Upper lobe of left lung (tissue), 6 donors: Measurements from ENCODE around the gene NAA16. TPM values are rescaled to one million over a fixed set of nuclear protein-coding genes. Genes with fewer than 3 reads are reported as not detected.

Source experiments
- ATAC-seq, 2 donors: fragments of 200-7000 bp; cut with Tn5 transposase; one replicate each; pipeline ENCODE4 v1.9.1; 2022; ENCODE audit warnings: mild to moderate bottlenecking in 2 of 2, moderate library complexity in 2 of 2; ENCODE audit not compliant: low FRiP score in 2 of 2
- DNase-seq, 2 donors: peaks; one replicate each; pipeline ENCODE4 v3.0.0-alpha.2; 2019 to 2020
- H3K27ac ChIP-seq, 4 donors: fragments of 200-600 bp; sonication (generic); one replicate each; pipeline ENCODE4 v1.5.1; 2016 to 2019
- H3K27me3 ChIP-seq, 4 donors: fragments of 200-600 bp; sonication (generic); one replicate each; pipeline ENCODE4 v1.5.1; 2017 to 2019
- H3K36me3 ChIP-seq, 4 donors: fragments of 200-600 bp; sonication (generic); one replicate each; pipeline ENCODE4 v1.5.1; 2016 to 2019
- H3K4me1 ChIP-seq, 4 donors: fragments of 200-600 bp; sonication (generic); one replicate each; pipeline ENCODE4 v1.5.1; 2018 to 2019
- H3K4me3 ChIP-seq, 4 donors: fragments of 200-600 bp; sonication (generic); one replicate each; pipeline ENCODE4 v1.5.1; 2017 to 2019; ENCODE audit warnings: mild to moderate bottlenecking in 2 of 4, moderate library complexity in 1 of 4
- H3K9me3 ChIP-seq, 4 donors: fragments of 200-600 bp; sonication (generic); one replicate each; pipeline ENCODE4 v1.5.1; 2018 to 2019
- EP300 ChIP-seq, 4 donors: sonication (generic); formaldehyde crosslinking; IDR thresholded peaks; one replicate each; pipeline ENCODE4 v1.5.1; 2017; ENCODE audit warnings: antibody characterized with exemption in 4 of 4, control low read depth in 2 of 4
- POLR2A ChIP-seq, 4 donors: fragments of 450-650 bp; IDR thresholded peaks; one replicate each; pipeline ENCODE4 v1.5.1; 2016 to 2017; ENCODE audit warnings: antibody characterized with exemption in 4 of 4, mild to moderate bottlenecking in 2 of 4
- POLR2AphosphoS5 ChIP-seq, 2 donors: sonication (generic); formaldehyde crosslinking; IDR thresholded peaks; one replicate each; pipeline ENCODE4 v1.5.1; 2017; ENCODE audit warnings: antibody characterized with exemption in 2 of 2
- WGBS, 2 donors: methylation state at CpG; one replicate each; pipeline ENCODE4 v1.1.5; 2017 to 2018; 5-methylcytosine and 5-hydroxymethylcytosine counted together
- total RNA-seq, 6 donors: library from RNA; depleted of rRNA in 4 of 6; stranded (reverse); fragments of >200 nt in 4 of 6; gene quantifications; one replicate each; pipeline versions ENCODE4 v1.1.0 to v1.2.1, GENCODE V29; 2016 to 2021
- TF ChIP-seq, protein P1 (sequence below), 6 experiments: fragments of 450-650 bp in 4 of 6; fragments of 200-600 bp in 2 of 6; sonication (generic) in 2 of 6; IDR thresholded peaks; one replicate each; pipeline ENCODE4 v1.5.1; 2016 to 2019; ENCODE audit warnings: antibody characterized with exemption in 6 of 6
- donor health status: DM: no; HTN: no; CAD: no; lungs with moderate emphysema.
- donor health status: DM: no; HTN: yes; CAD: no; lungs with severe emphysema.

Gene NAA16
- total RNA-seq, 6 donors from 2014 or later, result 14.3 to 35.6 (median 18.7) TPM

DNA sequence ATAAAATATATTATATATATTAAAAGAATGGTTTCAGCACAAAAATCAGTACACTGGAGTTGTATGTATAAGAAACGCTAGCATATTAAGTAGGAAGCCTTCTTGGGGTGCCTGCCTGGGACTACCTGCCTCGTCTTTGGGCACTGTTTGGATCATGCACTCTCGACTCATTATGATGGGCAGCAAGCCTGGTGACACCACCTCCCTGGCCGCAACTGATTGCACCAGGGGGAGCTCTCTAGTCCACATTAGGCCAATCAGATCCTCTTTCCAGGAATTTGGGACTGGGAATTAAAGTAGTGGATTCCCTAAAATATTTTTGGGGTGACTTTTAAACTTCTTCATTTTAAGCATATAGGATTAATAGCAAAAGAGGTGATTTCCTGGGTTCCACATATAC, 90.3 kb downstream of the NAA16 start:
- no peak overlapping the region for H3K4me3 ChIP-seq
- H3K27me3 ChIP-seq, result no peaks in the 10 kb centered on the region
- ATAC-seq (no peak), DNase-seq (no peak)
- 92 to 94% methylated on average over 4 of the region's 4 CpGs for WGBS, 2 donors
- H3K27ac ChIP-seq, result no peak overlapping the region
- no peaks in the 10 kb centered on the region for H3K4me1 ChIP-seq
- H3K9me3 ChIP-seq, result no peaks in the 10 kb centered on the region
- no peaks in the 10 kb centered on the region for H3K36me3 ChIP-seq
- TF ChIP-seq EP300 (IDR thresholded peaks at IDR 0.05) (no peak), POLR2AphosphoS5 (IDR thresholded peaks at IDR 0.05) (no peak), POLR2A (IDR thresholded peaks at IDR 0.05) (no peak)

GRCh38 chr13:41402691-41403511, 91.8 kb downstream of the NAA16 start:
- no peak overlapping the region for H3K4me3 ChIP-seq
- H3K9me3 ChIP-seq, result no peaks in the 10 kb centered on the region
- H3K27me3 ChIP-seq, result no peaks in the 10 kb centered on the region
- H3K36me3 ChIP-seq, result no peaks in the 10 kb centered on the region
- H3K4me1 ChIP-seq, result no peaks in the 10 kb centered on the region
- TF ChIP-seq, protein P1, sequence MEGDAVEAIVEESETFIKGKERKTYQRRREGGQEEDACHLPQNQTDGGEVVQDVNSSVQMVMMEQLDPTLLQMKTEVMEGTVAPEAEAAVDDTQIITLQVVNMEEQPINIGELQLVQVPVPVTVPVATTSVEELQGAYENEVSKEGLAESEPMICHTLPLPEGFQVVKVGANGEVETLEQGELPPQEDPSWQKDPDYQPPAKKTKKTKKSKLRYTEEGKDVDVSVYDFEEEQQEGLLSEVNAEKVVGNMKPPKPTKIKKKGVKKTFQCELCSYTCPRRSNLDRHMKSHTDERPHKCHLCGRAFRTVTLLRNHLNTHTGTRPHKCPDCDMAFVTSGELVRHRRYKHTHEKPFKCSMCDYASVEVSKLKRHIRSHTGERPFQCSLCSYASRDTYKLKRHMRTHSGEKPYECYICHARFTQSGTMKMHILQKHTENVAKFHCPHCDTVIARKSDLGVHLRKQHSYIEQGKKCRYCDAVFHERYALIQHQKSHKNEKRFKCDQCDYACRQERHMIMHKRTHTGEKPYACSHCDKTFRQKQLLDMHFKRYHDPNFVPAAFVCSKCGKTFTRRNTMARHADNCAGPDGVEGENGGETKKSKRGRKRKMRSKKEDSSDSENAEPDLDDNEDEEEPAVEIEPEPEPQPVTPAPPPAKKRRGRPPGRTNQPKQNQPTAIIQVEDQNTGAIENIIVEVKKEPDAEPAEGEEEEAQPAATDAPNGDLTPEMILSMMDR (IDR thresholded peaks at IDR 0.05), result no peak
- TF ChIP-seq POLR2A (IDR thresholded peaks at IDR 0.05) (no peak), POLR2AphosphoS5 (IDR thresholded peaks at IDR 0.05) (no peak), EP300 (IDR thresholded peaks at IDR 0.05) (no peak)
- DNase-seq, result peak in 1 of 2 donors; percentile 44
- H3K27ac ChIP-seq, result no peak overlapping the region
- WGBS, 2 donors, result 88 to 90% methylated on average over 13 to 14 of the region's 14 CpGs
- peak; percentile 38 to 65 for ATAC-seq

DNA sequence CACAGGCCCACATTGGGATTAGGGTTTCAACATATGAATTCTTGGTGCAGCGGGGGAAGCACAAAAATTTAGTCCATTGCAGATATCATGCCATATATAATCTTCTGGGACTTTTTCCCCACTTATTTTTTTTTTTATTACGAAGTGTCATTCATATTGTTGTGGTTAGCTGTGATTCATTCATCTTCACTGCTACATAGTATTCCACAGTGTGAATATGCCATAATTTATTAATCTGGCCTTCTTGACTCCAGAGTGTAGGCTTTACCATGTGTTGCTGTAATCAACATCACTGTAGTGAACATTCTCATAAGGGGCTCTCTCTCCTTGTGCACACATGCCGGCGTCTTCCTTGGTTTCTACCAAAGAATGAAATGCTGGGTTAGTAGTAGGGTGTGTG, 92.9 kb downstream of the NAA16 start:
- Histone ChIP-seq H3K4me1 (no peaks in the 10 kb centered on the region), H3K36me3 (no peaks in the 10 kb centered on the region), H3K9me3 (no peaks in the 10 kb centered on the region), H3K27ac (no peak overlapping the region), H3K4me3 (no peak overlapping the region), H3K27me3 (no peaks in the 10 kb centered on the region)
- no peak for TF ChIP-seq EP300 (IDR thresholded peaks at IDR 0.05)
- TF ChIP-seq POLR2AphosphoS5 (IDR thresholded peaks at IDR 0.05), result no peak
- no peak for TF ChIP-seq POLR2A (IDR thresholded peaks at IDR 0.05)
- TF ChIP-seq, protein P1 (IDR thresholded peaks at IDR 0.05), result no peak
- DNase-seq (no peak), ATAC-seq (no peak)
- whole genome bisulfite sequencing, 2 donors, result 93 to 95% methylated on average over 4 of the region's 4 CpGs

- DNase-seq, result no peak
These were observed 94.3 kb downstream of the NAA16 start for GRCh38 chr13:41405367-41405766.

GRCh38 chr13:41407380-41407779, 96.3 kb downstream of the NAA16 start:
- TF ChIP-seq, protein P1 (IDR thresholded peaks at IDR 0.05), result no peak
- TF ChIP-seq POLR2AphosphoS5 (IDR thresholded peaks at IDR 0.05) (no peak), EP300 (IDR thresholded peaks at IDR 0.05) (no peak), POLR2A (IDR thresholded peaks at IDR 0.05) (no peak)
- DNase-seq, result no peak
- Histone ChIP-seq H3K27me3 (no peaks in the 10 kb centered on the region), H3K36me3 (no peaks in the 10 kb centered on the region), H3K9me3 (no peaks in the 10 kb centered on the region), H3K27ac (no peak overlapping the region), H3K4me3 (no peak overlapping the region), H3K4me1 (no peaks in the 10 kb centered on the region)
- WGBS, 2 donors, result 55 to 59% methylated on average over 3 of the region's 3 CpGs
- ATAC-seq, result no peak

More at GRCh38 chr13:41405367-41405766, 94.3 kb downstream of the NAA16 start:
- no peaks in the 10 kb centered on the region for H3K9me3 ChIP-seq
- H3K27ac ChIP-seq, result no peak overlapping the region
- TF ChIP-seq POLR2AphosphoS5 (IDR thresholded peaks at IDR 0.05) (no peak), EP300 (IDR thresholded peaks at IDR 0.05) (no peak), POLR2A (IDR thresholded peaks at IDR 0.05) (no peak)
- TF ChIP-seq, protein P1 (IDR thresholded peaks at IDR 0.05), result no peak
- no peaks in the 10 kb centered on the region for H3K36me3 ChIP-seq
- ATAC-seq, result no peak
- 69 to 70% methylated on average over 2 of the region's 2 CpGs for WGBS, 2 donors
- H3K27me3 ChIP-seq, result no peaks in the 10 kb centered on the region
- no peak overlapping the region for H3K4me3 ChIP-seq
- H3K4me1 ChIP-seq, result no peaks in the 10 kb centered on the region
